Heart left ventricle (tissue), 13 donors: ENCODE results near the gene CARMIL3.
"Not testable (repeated sequence)": the region's sequence is repeated elsewhere in the genome, so short reads cannot be mapped to it uniquely, and the experiment has no call there.

Experiments
- POLR2A ChIP-seq, 2 donors: fragments of 450-650 bp; IDR thresholded peaks; one replicate each; pipeline ENCODE4 v1.6.1; 2017; ENCODE audit warnings: antibody characterized with exemption in 2 of 2, mild to moderate bottlenecking in 2 of 2, moderate library complexity in 2 of 2
- TF ChIP-seq, protein P1 (sequence below), 12 donors: fragments of 200-600 bp; sonication (generic) in 4 of 12; IDR thresholded peaks; one replicate each; pipeline versions ENCODE4 v1.5.0 to v1.8.0; 2018 to 2022; ENCODE audit warnings: antibody characterized with exemption in 12 of 12, mild to moderate bottlenecking in 5 of 12
- donor health status: ischemic (EF 13 %, LVEDD 7.1; RV severe dilation, severe dysfunction).
- donor health status: DM: no; HTN: yes; CAD: no.
- donor health status: DM: no; HTN: no; CAD: no.
- donor health status: ischemic (EF 25% LVEDD 6.9; RV normal size, moderate dysfunction).
- donor health status: ischemic (EF 25% LVEDD 5.7; RV mildly dilated, moderate dysfunction).
- donor health status: ischemic (EF 35%, LVEDD 5.7; RV mildly dilated, moderate dysfunction).
- donor health status: nonischemic (EF 11% LVEDD 7.7; RV severe dilation, severe dysfunction).
- donor health status: DM: yes; HTN: yes; CAD: no.
- donor health status: PGD.
- donor health status: ischemic (EF 29% LVEDD 5.4; RV normal size, mild dysfunction).
- donor health status: nonischemic (EF 23%, LVEDD 6.1; RV moderate dilation, normal function).

DNA sequence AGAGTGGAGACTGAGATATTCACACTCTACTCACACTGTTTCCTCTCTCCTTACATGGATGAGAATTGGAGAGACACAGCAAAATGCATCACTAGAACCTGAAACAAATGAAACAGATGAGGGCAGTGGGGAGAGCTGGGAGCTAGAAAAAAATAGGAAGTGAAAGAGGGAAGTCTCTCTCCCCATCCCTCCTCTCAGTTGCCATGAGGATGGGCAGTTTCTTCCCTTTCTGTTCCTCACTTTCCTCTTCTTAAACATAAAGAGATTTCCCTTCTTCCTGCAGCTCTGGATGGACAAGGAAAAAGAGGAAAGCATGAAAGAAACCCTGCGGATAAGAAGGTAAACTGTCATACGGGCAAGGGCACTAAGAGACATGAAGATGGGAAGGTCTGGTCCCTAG lies 2.8 kb upstream of the CARMIL3 start:
- not testable (repeated sequence) for TF ChIP-seq POLR2A (IDR thresholded peaks at IDR 0.05)
- TF ChIP-seq, protein P1, sequence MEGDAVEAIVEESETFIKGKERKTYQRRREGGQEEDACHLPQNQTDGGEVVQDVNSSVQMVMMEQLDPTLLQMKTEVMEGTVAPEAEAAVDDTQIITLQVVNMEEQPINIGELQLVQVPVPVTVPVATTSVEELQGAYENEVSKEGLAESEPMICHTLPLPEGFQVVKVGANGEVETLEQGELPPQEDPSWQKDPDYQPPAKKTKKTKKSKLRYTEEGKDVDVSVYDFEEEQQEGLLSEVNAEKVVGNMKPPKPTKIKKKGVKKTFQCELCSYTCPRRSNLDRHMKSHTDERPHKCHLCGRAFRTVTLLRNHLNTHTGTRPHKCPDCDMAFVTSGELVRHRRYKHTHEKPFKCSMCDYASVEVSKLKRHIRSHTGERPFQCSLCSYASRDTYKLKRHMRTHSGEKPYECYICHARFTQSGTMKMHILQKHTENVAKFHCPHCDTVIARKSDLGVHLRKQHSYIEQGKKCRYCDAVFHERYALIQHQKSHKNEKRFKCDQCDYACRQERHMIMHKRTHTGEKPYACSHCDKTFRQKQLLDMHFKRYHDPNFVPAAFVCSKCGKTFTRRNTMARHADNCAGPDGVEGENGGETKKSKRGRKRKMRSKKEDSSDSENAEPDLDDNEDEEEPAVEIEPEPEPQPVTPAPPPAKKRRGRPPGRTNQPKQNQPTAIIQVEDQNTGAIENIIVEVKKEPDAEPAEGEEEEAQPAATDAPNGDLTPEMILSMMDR (IDR thresholded peaks at IDR 0.05) = not testable (repeated sequence)
